Retinal pigment epithelial cell (primary cell): ENCODE measurements around the gene DAZ1.
"Not testable (repeated sequence)": the region's sequence is repeated elsewhere in the genome, so short reads cannot be mapped to it uniquely, and the experiment has no call there.

Source experiments
- DNase-seq: peaks from one replicate; pipeline ENCODE4 v3.0.0-alpha.2; 2010; ENCODE audit warnings: low read depth
- H3K4me3 ChIP-seq: 2 replicates; pipeline ENCODE4 v1.5.1; 2011; ENCODE audit warnings: mild to moderate bottlenecking, low read length, control low read depth, moderate library complexity

The DAZ1 gene, protein sequence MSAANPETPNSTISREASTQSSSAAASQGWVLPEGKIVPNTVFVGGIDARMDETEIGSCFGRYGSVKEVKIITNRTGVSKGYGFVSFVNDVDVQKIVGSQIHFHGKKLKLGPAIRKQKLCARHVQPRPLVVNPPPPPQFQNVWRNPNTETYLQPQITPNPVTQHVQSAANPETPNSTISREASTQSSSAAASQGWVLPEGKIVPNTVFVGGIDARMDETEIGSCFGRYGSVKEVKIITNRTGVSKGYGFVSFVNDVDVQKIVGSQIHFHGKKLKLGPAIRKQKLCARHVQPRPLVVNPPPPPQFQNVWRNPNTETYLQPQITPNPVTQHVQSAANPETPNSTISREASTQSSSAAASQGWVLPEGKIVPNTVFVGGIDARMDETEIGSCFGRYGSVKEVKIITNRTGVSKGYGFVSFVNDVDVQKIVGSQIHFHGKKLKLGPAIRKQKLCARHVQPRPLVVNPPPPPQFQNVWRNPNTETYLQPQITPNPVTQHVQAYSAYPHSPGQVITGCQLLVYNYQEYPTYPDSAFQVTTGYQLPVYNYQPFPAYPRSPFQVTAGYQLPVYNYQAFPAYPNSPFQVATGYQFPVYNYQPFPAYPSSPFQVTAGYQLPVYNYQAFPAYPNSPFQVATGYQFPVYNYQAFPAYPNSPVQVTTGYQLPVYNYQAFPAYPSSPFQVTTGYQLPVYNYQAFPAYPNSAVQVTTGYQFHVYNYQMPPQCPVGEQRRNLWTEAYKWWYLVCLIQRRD

DNA sequence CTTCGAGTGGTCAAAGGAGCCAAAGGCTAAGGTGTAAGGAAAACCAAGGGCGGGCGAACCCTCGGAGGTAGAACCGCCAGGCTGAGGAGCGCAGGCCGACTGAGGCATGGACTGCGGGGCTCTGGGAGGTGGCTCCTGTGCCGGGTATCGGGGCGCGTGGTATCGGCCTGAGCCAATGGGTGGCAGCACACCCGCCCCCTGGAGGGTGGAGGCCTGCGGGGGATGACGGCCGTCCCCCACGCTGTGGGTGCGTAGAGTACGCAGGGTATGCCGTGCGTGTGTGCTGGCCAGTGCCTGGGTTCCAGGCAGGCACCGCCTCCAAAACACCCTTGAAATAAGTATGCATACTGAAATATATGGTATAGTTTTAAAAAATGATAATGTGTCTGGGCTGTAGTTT lies at the start of gene DAZ1:
DAZ1 (minus strand) TSS at position 101 of the 400 bp plus-strand sequence. CDS start 208 bp downstream, outside the sequence.
- H3K4me3 ChIP-seq: not testable (repeated sequence)

GRCh38 chrY:23219233-23219632 lies 20.4 kb upstream of the DAZ1 start, which contains the start of gene DAZ2:
Gene DAZ2 (plus strand): TSS chrY:23219533. CDS start chrY:23219741, 208 bp downstream.
- DNase-seq, H3K4me3 ChIP-seq: not testable (repeated sequence)

More for the DNA sequence above, at the start of gene DAZ1:
- not testable (repeated sequence) for DNase-seq

DNA sequence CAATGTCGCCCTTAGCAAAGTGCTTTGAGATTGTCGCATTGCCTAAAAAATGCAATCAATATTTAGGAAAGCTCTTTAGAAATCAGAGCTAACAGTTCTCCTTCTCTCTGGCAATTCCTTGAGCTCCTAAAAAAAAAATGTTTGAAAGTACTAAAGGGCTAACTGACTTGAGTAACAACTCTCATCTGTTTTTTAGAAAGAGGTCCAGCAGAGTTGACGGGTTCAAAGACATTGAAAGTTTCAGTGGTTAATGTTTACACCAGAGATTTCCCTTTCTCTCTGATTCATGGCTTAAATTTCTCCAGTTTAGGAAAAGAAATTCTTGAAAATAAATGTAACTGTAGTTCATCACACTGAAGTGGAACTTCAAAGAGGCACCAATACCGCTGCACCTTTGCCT lies 11.9 kb upstream of the DAZ1 start:
- not testable (repeated sequence) for DNase-seq, H3K4me3 ChIP-seq

GRCh38 chrY:23209802-23210495 lies 11.1 kb upstream of the DAZ1 start:
- not testable (repeated sequence) for H3K4me3 ChIP-seq, DNase-seq

- not testable (repeated sequence) for H3K4me3 ChIP-seq, DNase-seq
Observed at GRCh38 chrY:23207455-23207854, 8.6 kb upstream of the DAZ1 start.
